Lower leg skin (tissue), 3 donors: ENCODE data around the gene DNAI4.

Experiments
- CTCF ChIP-seq, 3 donors: fragments of 450-650 bp; IDR thresholded peaks; one replicate each; pipeline ENCODE4 v1.5.1; 2016; ENCODE audit warnings: antibody characterized with exemption in 3 of 3, mild to moderate bottlenecking in 3 of 3, moderate library complexity in 2 of 3
- POLR2A ChIP-seq, 2 donors: fragments of 450-650 bp; IDR thresholded peaks; one replicate each; pipeline ENCODE4 v1.6.1; 2016 to 2017; ENCODE audit warnings: antibody characterized with exemption in 2 of 2, mild to moderate bottlenecking in 1 of 2, moderate library complexity in 1 of 2

DNA sequence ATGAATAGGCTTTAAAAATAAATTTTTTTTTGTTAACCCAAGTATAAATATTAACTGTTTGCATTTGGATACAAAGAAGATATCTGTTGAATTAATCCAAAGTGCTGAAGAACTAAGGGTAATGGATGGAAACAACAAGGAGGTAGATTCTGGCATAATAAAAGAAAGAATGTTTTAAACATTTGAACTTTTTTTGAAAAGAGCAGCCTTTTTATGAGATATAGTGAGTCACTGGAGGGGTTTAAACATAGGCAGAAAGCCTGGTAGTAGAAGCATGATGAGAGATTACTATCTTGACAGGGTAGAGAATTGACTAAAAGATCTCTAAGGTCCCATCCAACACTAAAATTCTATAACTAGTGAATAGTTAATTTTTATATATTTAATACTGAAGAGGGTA, 2.9 kb upstream of the DNAI4 start:
- no peak for TF ChIP-seq CTCF (IDR thresholded peaks at IDR 0.05)
- TF ChIP-seq POLR2A (IDR thresholded peaks at IDR 0.05), result no peak
